Neural cell (in vitro differentiated cells): ENCODE measurements around the gene PKP3. TPM values are rescaled to one million over a fixed set of nuclear protein-coding genes. Genes with fewer than 3 reads are reported as not detected.

Experiments
- H2AFZ ChIP-seq: fragments of 200-600, 300-800 bp; sonication (generic), shearing (Covaris generic); 2 replicates; pipeline ENCODE4 v1.6.0; 2014; ENCODE audit warnings: low read depth, mild to moderate bottlenecking, antibody characterized with exemption, low read length, moderate library complexity
- H3F3A ChIP-seq: fragments of 200-600 bp; shearing (Covaris generic); 2 replicates; pipeline ENCODE4 v1.6.1; 2016; ENCODE audit warnings: mild to moderate bottlenecking, moderate library complexity, mixed read lengths, antibody characterized with exemption, low read length; ENCODE audit not compliant: insufficient read depth, poor library complexity, severe bottlenecking
- H3K27ac ChIP-seq: fragments of 200-600, 300-800 bp; sonication (generic), shearing (Covaris generic); 2 replicates; pipeline ENCODE4 v1.5.1; 2014; ENCODE audit warnings: mild to moderate bottlenecking, low read length, moderate library complexity
- H3K27me3 ChIP-seq: fragments of 300-800, 200-600 bp; sonication (generic), shearing (Covaris generic); 2 replicates; pipeline ENCODE4 v1.6.0; 2014; ENCODE audit warnings: mild to moderate bottlenecking, low read depth, low read length, moderate library complexity; ENCODE audit not compliant: insufficient read depth
- H3K36me3 ChIP-seq: fragments of 300-800, 200-600 bp; sonication (generic), shearing (Covaris generic); 2 replicates; pipeline ENCODE4 v1.5.1; 2014; ENCODE audit warnings: mild to moderate bottlenecking, antibody characterized with exemption, low read length, moderate library complexity; ENCODE audit not compliant: insufficient read depth
- H3K4me2 ChIP-seq: fragments of 300-800, 200-600 bp; sonication (generic), shearing (Covaris generic); 2 replicates; pipeline ENCODE4 v1.6.0; 2014; ENCODE audit warnings: mild to moderate bottlenecking, low read length
- H3K4me3 ChIP-seq: fragments of 300-800, 200-600 bp; sonication (generic), shearing (Covaris generic); 2 replicates; pipeline ENCODE4 v1.5.1; 2014; ENCODE audit warnings: mild to moderate bottlenecking, low read length, moderate library complexity
- H3K79me2 ChIP-seq: fragments of 200-600 bp; shearing (Covaris generic); replicated peaks from 2 replicates; pipeline ENCODE4 v1.6.0; 2014; ENCODE audit warnings: mild to moderate bottlenecking, low read length, moderate library complexity; ENCODE audit not compliant: insufficient read depth
- H3K9ac ChIP-seq: fragments of 300-800, 200-600 bp; sonication (generic), shearing (Covaris generic); 2 replicates; pipeline ENCODE4 v1.6.1; 2016; ENCODE audit warnings: mild to moderate bottlenecking, low read length, mixed read lengths
- H3K9me2 ChIP-seq: fragments of 200-600 bp; shearing (Covaris generic); 2 replicates; pipeline ENCODE4 v1.6.1; 2016; ENCODE audit warnings: mild to moderate bottlenecking, low read length, mixed read lengths; ENCODE audit not compliant: insufficient read depth
- H3K9me3 ChIP-seq: fragments of 200-600, 300-800 bp; sonication (generic), shearing (Covaris generic); 2 replicates; pipeline ENCODE4 v1.6.1; 2016; ENCODE audit warnings: mild to moderate bottlenecking, mixed run types, low read length, moderate library complexity, mixed read lengths
- H4K20me1 ChIP-seq: fragments of 200-600 bp; shearing (Covaris generic); 2 replicates; pipeline ENCODE4 v1.6.1; 2016; ENCODE audit warnings: mild to moderate bottlenecking, mixed run types; ENCODE audit not compliant: insufficient read depth
- CTCF ChIP-seq: fragments of 450-650 bp; IDR thresholded peaks from 2 replicates; pipeline ENCODE4 v1.5.1; 2014; ENCODE audit warnings: antibody characterized with exemption, mild to moderate bottlenecking, moderate library complexity; ENCODE audit not compliant: poor library complexity, severe bottlenecking
- EP300 ChIP-seq: fragments of 450-650 bp; conservative IDR thresholded peaks from 2 replicates; pipeline ENCODE4 v1.6.1; 2014; ENCODE audit warnings: antibody characterized with exemption, mild to moderate bottlenecking, moderate library complexity; ENCODE audit not compliant: poor library complexity, severe bottlenecking
- EZH2 ChIP-seq: fragments of 200-600, 300-800 bp; shearing (Covaris generic), sonication (generic); IDR thresholded peaks from 2 replicates; pipeline ENCODE4 v1.6.1; 2014; ENCODE audit warnings: antibody characterized with exemption, low read length, borderline replicate concordance, mild to moderate bottlenecking; ENCODE audit not compliant: insufficient read depth, poor library complexity, severe bottlenecking
- MXI1 ChIP-seq: fragments of 450-650 bp; conservative IDR thresholded peaks from 2 replicates; pipeline ENCODE4 v1.6.1; 2014; ENCODE audit warnings: antibody characterized with exemption, mild to moderate bottlenecking; ENCODE audit not compliant: poor library complexity, severe bottlenecking
- POLR2AphosphoS5 ChIP-seq: IDR thresholded peaks from 2 replicates; pipeline ENCODE4 v1.6.1; 2012
- RAD21 ChIP-seq: fragments of 450-650 bp; conservative IDR thresholded peaks from 2 replicates; pipeline ENCODE4 v1.6.1; 2014; ENCODE audit warnings: antibody characterized with exemption, mild to moderate bottlenecking, moderate library complexity
- REST ChIP-seq: IDR thresholded peaks from 2 replicates; pipeline ENCODE4 v1.6.1; 2012; ENCODE audit warnings: borderline replicate concordance
- SMC3 ChIP-seq: fragments of 450-650 bp; conservative IDR thresholded peaks from 2 replicates; pipeline ENCODE4 v1.6.1; 2014; ENCODE audit warnings: antibody characterized with exemption, mild to moderate bottlenecking, moderate library complexity; ENCODE audit not compliant: poor library complexity
- TAF1 ChIP-seq: IDR thresholded peaks from 2 replicates; pipeline ENCODE4 v1.6.1; 2012; ENCODE audit warnings: low read depth
- polyA plus RNA-seq: library from polyadenylated mRNA; depleted of rRNA; stranded (reverse); fragments of >200 nt; gene quantifications from 2 replicates; pipeline ENCODE4 v1.2.3, GENCODE V29; 2014

Gene PKP3
- polyA plus RNA-seq, 1 donor from 2014 or later: not detected

DNA sequence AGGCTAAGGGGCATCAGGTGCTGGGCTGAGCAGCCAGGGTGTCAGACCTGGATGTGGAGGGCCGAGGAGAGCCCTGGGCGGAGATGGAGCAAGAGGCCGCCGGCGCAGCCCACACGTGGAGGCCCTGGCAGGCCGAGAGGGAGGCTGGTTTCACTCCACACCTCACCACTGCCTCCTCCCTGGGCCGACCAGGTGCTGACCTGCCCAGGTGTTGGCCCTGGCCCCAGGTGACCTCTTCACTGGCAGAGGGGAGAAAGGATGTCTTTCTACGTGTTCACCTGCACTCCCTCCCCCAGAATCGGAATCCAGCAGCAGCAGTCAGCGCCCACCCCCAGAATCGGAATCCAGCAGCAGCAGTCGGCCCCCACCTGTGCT, 47.0 kb downstream of the PKP3 start:
- Histone ChIP-seq H3K27ac (no peak overlapping the region), H3K27me3 (no peaks in the 10 kb centered on the region), H3K79me2 (no peaks in the 10 kb centered on the region), H3K36me3 (no peaks in the 10 kb centered on the region), H2AFZ (no peak overlapping the region), H4K20me1 (no peaks in the 10 kb centered on the region), H3K9ac (no peak overlapping the region), H3K9me2 (no peaks in the 10 kb centered on the region), H3F3A (no peaks in the 10 kb centered on the region), H3K9me3 (no peaks in the 10 kb centered on the region), H3K4me3 (no peak overlapping the region), H3K4me2 (no peak overlapping the region)
- TF ChIP-seq RAD21 (no peak), SMC3 (no peak), EP300 (no peak), REST (no peak), MXI1 (no peak), EZH2 (no peak), CTCF (no peak), POLR2AphosphoS5 (no peak), TAF1 (no peak)

DNA sequence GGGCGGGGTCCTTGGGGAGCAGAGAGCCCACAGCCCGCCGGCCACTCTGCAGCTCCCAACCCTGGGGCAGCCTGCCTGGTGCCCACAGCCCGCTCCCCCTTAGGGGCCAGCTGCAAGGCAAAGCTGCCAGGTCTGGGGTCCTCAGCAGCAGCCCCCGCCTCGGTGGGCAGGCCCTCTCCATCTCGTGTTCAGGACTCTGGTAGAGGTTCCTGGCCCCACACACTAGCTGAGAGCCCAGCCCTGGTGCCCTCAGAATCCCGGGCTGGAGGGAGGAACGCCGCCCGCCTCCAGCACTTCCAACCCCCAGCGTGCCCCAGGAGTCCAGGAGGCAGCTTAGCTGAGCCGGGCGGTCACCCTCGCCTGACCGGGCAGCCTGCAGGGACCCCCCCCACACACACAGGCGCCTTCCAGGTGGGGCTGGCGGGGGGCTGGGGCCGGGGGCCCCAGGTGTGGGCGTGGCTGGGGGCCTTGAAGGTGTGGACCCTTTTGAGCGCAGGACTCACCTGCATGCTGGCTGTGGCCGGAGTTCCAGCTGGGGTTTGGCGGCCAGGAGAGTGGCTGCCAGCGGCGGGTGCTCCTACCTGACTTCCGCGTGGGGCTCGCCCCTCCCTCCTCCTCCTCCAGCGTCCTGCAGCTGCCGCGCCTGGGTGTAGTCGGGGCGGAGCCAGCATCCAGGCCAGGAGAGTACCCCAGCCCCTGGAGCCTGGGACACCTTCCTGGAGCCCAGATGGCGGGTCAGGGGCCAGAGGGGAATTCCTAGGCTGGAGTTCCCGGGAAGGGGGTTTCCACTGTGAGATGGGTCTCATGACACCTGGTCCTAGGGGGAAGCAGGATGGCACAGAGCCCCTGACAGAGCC, 47.6 kb downstream of the PKP3 start, which contains the start of gene ANO9:
Gene ANO9, minus strand, starts transcription at position 594 of the 857 bp plus-strand sequence. Its CDS starts 85 bp downstream, at position 509.
- no peak within 1 kb of the TSS for H3K27ac ChIP-seq
- no peaks in the 10 kb centered on the region for H3K79me2 ChIP-seq
- H3F3A ChIP-seq: no peaks in the 10 kb centered on the region
- no peaks in the 10 kb centered on the region for H3K36me3 ChIP-seq
- no peak within 1 kb of the TSS for H3K4me2 ChIP-seq
- no peak within 1 kb of the TSS for H2AFZ ChIP-seq
- no peaks in the 10 kb centered on the region for H3K9me2 ChIP-seq
- no peaks in the 10 kb centered on the region for H4K20me1 ChIP-seq
- no peak within 1 kb of the TSS for H3K9ac ChIP-seq
- H3K4me3 ChIP-seq: no peak within 1 kb of the TSS
- TF ChIP-seq REST (no peak), POLR2AphosphoS5 (no peak), TAF1 (no peak), EZH2 (no peak), SMC3 (no peak), EP300 (no peak), CTCF (no peak)
- H3K9me3 ChIP-seq: no peaks in the 10 kb centered on the region
- H3K27me3 ChIP-seq: no peaks in the 10 kb centered on the region
